Hematopoietic multipotent progenitor cell treated with erythropoietin and hydrocortisone succinate and interleukin-3 and kit ligand, for 17 days (in vitro differentiated cells): ENCODE data around the gene LHFPL6.

Experiments used
- DNase-seq: peaks from one replicate; pipeline ENCODE4 v3.0.0-alpha.2; 2015; ENCODE audit warnings: low spot score

LHFPL6 gene

GRCh38 chr13:39554371-39554770 is 48.6 kb downstream of the LHFPL6 start:
- no peak for DNase-seq

- DNase-seq, result no peak
Observed at GRCh38 chr13:39552246-39552645, 50.7 kb downstream of the LHFPL6 start.

DNA sequence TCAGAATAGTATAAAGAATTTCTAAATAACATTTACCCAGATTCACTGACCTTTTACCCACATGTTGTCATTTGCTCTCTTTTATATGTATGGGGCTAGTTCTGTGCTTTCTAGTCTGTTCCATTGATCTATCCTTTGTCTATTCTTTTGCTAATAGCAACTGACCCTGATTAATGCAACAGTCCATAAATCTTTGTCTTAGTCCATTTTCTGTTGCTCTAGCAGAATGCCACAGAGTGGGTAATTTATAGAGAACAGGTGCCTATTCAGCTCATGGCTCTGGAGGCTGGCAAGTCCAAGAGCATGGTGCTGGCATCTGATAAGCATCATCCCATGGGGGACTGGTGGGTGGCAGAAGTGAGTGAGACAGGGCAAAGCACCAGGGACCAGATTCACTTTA is 52.1 kb downstream of the LHFPL6 start:
- DNase-seq, result no peak

GRCh38 chr13:39547108-39547507 is 55.9 kb downstream of the LHFPL6 start:
- DNase-seq, result no peak

DNA sequence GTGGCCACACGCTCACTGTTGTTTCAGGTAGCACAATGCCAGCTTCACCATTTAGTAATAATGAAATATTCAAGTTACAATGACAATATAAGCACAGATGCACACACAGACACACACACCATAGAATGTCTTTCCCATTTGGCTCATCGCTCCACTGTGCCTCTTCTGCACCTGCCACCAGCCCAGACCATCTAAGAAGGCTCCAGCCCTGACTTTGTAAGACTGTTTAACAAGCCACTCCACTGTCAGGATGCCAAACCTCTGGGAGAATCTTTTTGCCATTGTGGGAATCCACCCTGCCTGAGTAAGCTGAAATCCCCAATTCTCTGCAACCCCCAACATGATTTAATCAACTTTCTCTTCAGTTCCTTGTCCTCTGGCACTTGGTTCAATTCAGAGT is 60.6 kb downstream of the LHFPL6 start:
- DNase-seq, result no peak

GRCh38 chr13:39540929-39541605 is 61.9 kb downstream of the LHFPL6 start:
- no peak for DNase-seq

DNA sequence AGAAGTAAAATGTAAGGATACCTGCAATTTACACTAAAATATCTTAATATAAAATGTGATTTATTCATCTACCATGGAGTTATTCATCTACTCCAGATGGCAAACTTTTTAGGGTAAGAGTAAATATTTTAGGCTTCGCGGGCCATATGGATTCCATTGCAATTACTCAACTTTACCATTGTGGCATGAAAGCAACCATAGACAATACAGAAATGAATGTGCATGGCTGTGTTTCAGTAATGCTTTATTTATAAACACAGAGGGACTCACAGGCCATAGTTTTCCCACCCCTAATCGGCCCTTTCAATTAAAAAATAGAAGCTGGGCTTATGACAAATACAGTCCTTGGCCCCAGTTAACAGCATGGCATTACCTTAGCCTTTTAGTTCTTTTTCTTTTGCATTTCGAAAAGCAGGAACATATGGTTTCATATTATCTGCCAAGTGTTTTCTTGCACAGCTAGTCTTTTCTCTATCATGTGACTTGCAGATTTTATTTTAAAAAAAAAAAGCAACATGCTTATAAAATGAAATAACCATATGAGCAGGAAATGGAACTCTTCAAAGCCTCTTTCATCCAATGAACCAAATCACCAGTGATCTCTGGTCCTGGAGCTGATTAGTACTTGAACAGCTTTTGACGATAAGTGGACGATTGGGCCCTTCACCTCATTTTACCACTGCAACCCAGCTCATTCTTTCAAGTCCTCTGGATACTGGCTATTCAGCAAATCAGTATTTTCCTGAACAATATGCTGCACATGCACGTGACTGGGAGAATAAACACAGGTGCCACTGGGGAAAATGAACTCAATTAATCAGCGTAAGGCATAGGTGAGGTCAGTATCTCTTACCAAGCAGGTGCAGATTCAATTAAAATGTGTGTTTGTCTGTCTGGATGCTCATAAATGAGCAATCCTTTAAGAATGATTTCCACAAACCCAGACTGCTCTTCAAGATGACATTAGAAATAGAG is 63.9 kb downstream of the LHFPL6 start:
- no peak for DNase-seq

DNA sequence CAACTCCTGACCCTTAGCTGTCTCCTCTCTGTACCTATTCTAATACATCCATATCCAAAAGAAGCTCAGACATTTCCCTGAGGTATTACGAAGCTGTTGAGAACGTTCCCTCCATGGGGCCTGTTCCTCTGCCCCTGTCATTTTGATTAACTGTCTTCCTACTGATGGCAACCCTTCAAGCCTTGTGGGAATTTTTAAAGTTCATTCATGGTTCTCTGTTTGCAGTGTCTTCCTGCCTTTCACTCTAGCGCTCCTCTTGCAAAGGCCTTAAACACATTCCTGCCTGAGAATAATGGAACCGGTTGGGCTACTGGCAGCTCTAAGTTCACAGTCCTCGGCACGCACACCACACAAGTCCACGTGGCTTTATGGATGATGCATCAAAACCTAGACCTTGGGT is 66.1 kb downstream of the LHFPL6 start:
- no peak for DNase-seq

- DNase-seq, result no peak
Observed at GRCh38 chr13:39536274-39536673, 66.7 kb downstream of the LHFPL6 start.

GRCh38 chr13:39533651-39534150 is 69.3 kb downstream of the LHFPL6 start:
- no peak for DNase-seq

DNA sequence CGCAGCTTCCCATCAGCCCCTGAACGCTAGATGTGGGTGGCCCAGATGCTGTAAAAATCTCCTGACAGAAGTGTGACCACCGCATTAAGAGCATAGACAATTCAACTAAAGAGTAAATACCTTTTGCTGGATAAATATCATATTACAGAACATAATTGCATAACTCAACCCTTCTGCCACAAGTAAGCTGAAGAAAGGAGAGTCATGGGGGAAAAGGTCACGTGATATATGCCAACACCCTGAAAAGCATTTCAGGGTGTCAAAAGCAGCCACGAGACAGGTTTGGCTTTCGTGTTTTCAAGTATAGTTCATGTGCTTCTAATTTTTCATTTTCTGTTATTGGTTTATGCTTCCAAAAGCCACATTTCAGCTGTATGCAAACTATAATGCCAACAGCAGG is 71.3 kb downstream of the LHFPL6 start:
- no peak for DNase-seq

DNA sequence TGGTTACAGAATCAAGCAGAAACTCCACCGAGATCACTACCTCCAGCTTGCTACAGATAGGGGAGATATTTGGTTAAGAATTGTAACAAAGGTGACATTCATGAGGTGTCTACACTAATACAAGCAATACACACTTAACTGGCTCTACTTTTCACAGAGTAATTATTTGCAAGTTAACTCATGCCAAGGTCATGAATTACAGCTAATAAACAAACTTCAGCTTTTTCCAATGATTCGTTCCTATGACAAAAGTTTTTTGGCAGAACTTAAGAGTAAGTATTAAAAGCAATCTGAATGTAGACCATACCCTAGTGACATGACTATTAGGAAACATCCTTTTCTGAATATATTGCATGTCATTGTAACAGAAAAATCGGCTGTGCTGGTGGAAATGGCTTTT is 72.1 kb downstream of the LHFPL6 start:
- no peak for DNase-seq

DNA sequence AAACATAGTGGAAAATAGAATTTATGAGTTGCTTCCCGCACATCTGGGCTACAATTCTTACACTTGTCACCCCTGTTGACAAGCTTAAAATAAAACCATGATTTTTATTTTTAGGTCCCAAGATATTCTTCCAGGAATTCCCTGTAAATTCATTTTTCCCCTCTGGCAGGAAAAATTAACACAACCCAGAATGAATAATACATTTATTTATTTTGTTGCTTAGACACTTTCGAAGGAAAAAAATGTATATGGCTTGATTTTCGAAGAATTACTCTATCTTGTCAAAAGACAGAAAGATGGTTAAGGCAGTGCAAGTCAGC is 74.4 kb downstream of the LHFPL6 start:
- DNase-seq, result no peak

DNA sequence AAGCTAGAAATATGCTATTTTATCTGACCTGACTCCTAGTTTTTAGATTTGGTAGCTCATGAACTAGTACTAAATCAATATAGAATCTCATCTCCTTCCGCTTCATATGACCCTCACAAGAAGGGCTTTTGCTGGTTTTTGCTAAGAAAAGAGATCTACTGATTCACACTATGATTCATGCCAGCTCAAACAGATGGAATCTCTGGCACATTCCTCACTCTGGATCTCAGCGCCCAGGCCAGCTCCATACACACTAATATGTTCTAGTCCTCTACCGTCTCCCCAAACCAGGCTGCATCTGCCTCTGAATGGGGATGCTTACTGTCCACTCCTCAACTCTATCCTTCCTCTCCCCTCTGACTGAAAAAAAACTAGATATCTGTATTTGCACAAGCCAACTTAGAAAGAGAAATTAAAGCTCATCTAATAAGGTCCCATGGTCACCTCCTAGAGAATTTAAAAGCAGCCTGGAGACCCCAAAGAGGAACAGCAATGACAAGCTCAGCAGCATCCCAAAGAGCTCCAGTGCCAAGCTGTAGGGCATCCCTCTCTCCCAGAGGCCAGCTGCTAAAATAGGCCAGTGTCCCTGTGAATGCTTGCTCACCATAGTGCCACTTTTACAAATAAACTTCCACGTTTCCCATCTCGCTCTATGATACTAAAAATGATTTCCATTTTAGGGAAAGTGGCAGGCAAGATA is 74.9 kb downstream of the LHFPL6 start:
- no peak for DNase-seq

- DNase-seq, result no peak
Observed at GRCh38 chr13:39527301-39527700, 75.7 kb downstream of the LHFPL6 start.

GRCh38 chr13:39526499-39526898 is 76.5 kb downstream of the LHFPL6 start:
- DNase-seq, result no peak

GRCh38 chr13:39525506-39525905 is 77.5 kb downstream of the LHFPL6 start:
- DNase-seq, result no peak

DNA sequence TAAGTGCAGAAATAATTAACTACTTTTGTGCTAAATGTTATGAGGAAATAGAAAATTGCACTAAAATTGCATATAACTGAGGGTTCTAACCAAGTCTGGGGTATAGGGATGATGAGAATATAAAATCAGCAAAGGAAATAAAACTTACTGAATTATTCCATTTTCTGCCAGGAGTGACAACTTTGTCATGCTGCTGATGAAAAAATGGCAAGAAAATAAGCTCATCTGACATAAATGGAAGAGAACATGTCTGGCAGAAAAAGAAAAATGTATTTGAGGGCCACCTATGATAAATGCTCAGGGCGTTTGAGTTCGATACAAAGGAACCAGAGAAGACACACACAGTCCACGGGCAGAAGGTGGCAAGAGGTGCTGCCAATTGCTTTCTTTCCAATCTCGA is 78.2 kb downstream of the LHFPL6 start:
- DNase-seq, result no peak

- no peak for DNase-seq
Observed at GRCh38 chr13:39522329-39522728, 80.7 kb downstream of the LHFPL6 start.

DNA sequence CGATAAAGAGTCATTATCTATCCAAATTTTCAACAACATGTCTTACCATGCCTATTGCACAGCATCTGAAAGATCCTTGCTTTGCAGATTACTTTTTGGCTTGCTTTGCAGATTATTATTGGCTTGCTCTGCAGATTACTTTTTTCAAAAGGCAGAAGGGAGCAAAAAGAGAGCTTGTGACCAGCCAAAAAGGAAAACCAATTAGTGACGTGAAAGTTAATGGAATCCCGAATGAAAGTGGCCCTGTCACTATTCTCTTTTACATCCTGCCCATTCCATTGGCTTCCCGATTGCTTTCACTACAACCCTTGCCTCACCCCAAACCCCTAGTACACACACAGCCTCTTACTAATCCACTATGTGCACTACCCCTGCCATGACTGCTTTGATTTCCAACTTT is 81.3 kb downstream of the LHFPL6 start:
- no peak for DNase-seq

DNA sequence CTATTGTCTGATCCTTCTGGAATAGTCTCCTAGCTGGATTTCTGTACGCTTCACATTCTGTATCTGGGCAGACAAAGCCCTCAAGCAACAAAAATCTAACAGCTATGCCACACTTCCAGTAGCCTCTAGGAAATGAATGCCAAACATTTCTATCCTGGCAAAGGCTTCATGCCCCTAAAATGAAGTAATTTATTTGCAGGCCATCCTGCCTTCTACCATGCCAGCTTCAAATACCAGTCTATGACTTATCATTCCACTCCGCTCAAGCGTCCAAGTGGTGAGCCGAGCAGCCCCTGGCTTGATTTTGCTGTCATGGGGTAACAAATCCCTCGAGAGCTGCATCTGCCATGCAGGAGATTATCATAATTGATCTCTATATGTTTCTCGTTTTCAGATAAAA is 86.9 kb downstream of the LHFPL6 start:
- DNase-seq, result no peak

DNA sequence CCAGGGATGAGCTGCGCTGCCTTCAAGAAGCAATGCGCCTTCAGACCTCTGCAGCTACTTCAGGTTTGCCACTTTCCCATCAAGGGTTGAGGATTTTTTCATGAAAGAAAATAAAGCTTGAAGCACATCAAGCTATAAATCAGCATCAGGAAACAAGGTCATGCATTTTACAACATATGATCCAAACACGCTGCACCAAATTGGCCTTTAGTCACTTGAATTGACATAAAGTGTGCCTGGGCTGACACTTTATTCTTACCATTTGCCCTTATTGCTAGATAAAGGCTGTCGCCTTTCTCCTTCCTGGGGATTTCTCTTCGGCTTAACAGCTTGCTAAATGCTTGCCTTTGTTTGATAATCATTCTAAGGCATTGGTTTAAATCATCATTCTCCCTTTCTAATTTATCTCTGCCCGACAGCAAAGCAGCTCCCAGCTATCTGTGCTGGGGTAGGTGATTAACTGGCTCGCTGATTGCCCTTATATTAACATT is 87.7 kb downstream of the LHFPL6 start:
- DNase-seq, result no peak

DNA sequence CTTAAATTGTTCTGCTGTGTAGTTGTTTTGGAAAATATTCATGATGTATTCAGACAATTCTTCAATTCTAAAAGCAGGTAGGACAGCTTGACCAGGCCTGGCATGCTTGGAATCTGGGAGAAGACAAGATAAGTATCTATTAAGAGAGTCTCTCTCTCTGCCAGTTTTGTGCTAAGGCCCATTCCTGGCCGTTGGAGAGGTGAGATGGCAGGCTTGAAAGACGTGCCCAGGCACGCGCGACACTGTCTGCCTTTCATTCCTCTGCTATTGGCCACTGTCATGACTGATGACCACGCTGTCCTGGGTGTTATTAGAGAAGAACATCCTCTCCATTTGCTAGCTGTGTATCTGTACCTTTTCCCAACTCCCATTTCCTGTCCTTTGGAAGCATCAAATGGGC is 90.3 kb downstream of the LHFPL6 start:
- no peak for DNase-seq
